IMR-90 (cell line): ENCODE data around the gene AUTS2. TPM values are rescaled to one million over a fixed set of nuclear protein-coding genes. Genes with fewer than 3 reads are reported as not detected.

Source experiments
- ATAC-seq: fragments of 200-7000 bp; cut with Tn5 transposase; 2 replicates; pipeline ENCODE4 v1.9.1; 2020; ENCODE audit warnings: low read depth, mild to moderate bottlenecking, moderate library complexity
- BruUV-seq: library from RNA; stranded (reverse); fragments of 400-500 nt; replicated peaks from 2 replicates; lab custom pipeline; 2021; lab: Mats Ljungman, UMichigan
- CTCF ChIA-PET: fragments of 300-600 bp; formaldehyde crosslinking; extraction: SDS; loops from one replicate; lab custom pipeline; 2021; ENCODE audit warnings: antibody characterized with exemption; lab: Yijun Ruan, JAX
- POLR2A ChIA-PET: fragments of 300-600 bp; sonication (Branson Sonifier 250); formaldehyde crosslinking; loops from one replicate; lab custom pipeline; 2022; ENCODE audit warnings: antibody characterized with exemption; ENCODE audit not compliant: unreplicated experiment; lab: Charles Lee
- DNase-seq: peaks from one replicate; pipeline ENCODE4 v3.0.0; 2013
- H2AFZ ChIP-seq: replicated peaks from 2 replicates; pipeline ENCODE3; 2013; ENCODE audit warnings: low read length, mild to moderate bottlenecking; ENCODE audit not compliant: poor library complexity
- H2AK5ac ChIP-seq: 2 replicates; pipeline ENCODE4 v1.6.1; 2013; ENCODE audit warnings: low read depth, low read length, inconsistent platforms
- H2AK9ac ChIP-seq: replicated peaks from 2 replicates; pipeline ENCODE3; 2013; ENCODE audit warnings: mild to moderate bottlenecking, low read depth, low read length, moderate library complexity; ENCODE audit not compliant: poor library complexity
- H2BK120ac ChIP-seq: 2 replicates; pipeline ENCODE4 v1.6.1; 2013; ENCODE audit warnings: low read depth, low read length, inconsistent platforms
- H2BK15ac ChIP-seq: 3 replicates; pipeline ENCODE4 v1.6.1; 2013; ENCODE audit warnings: low read depth, low read length, inconsistent platforms
- H2BK20ac ChIP-seq: 2 replicates; pipeline ENCODE4 v1.6.1; 2013; ENCODE audit warnings: low read depth, mild to moderate bottlenecking, inconsistent platforms, low read length, moderate library complexity
- H2BK5ac ChIP-seq: 2 replicates; pipeline ENCODE4 v1.6.1; 2013; ENCODE audit warnings: mild to moderate bottlenecking, low read depth, low read length, inconsistent platforms; ENCODE audit not compliant: poor library complexity, severe bottlenecking
- H3K14ac ChIP-seq: replicated peaks from 2 replicates; pipeline ENCODE4 v1.6.1; 2013; ENCODE audit warnings: low read depth, low read length, inconsistent platforms
- H3K18ac ChIP-seq: 2 replicates; pipeline ENCODE4 v1.6.1; 2013; ENCODE audit warnings: low read depth, low read length, control low read depth
- H3K23ac ChIP-seq: 2 replicates; pipeline ENCODE4 v1.6.1; 2013; ENCODE audit warnings: low read depth, low read length, inconsistent platforms
- H3K27ac ChIP-seq: 2 replicates; pipeline ENCODE4 v1.5.1; 2013; ENCODE audit warnings: mild to moderate bottlenecking, control low read depth, low read length; ENCODE audit not compliant: insufficient read depth
- H3K27me3 ChIP-seq: 2 replicates; pipeline ENCODE4 v1.6.1; 2013; ENCODE audit warnings: low read length; ENCODE audit not compliant: control insufficient read depth, insufficient read depth
- H3K36me3 ChIP-seq: 2 replicates; pipeline ENCODE4 v1.6.1; 2013; ENCODE audit warnings: low read length, mixed read lengths; ENCODE audit not compliant: control insufficient read depth, insufficient read depth
- H3K4ac ChIP-seq: 2 replicates; pipeline ENCODE4 v1.6.1; 2013; ENCODE audit warnings: low read depth, low read length, inconsistent platforms
- H3K4me1 ChIP-seq: 2 replicates; pipeline ENCODE4 v1.6.1; 2013; ENCODE audit warnings: low read length, mixed read lengths; ENCODE audit not compliant: control insufficient read depth, insufficient read depth
- H3K4me2 ChIP-seq: 2 replicates; pipeline ENCODE4 v1.6.1; 2013; ENCODE audit warnings: low read depth, mild to moderate bottlenecking, control low read depth, low read length, moderate library complexity
- H3K4me3 ChIP-seq: 2 replicates; pipeline ENCODE4 v1.5.1; 2013; ENCODE audit warnings: low read depth, mild to moderate bottlenecking, control low read depth, low read length, moderate library complexity; ENCODE audit not compliant: insufficient read depth
- H3K56ac ChIP-seq: 2 replicates; pipeline ENCODE4 v1.6.1; 2013; ENCODE audit warnings: low read length, inconsistent platforms; ENCODE audit not compliant: insufficient read depth; ENCODE audit errors: extremely low read depth
- H3K79me1 ChIP-seq, 2 experiments: 2 replicates each; pipeline ENCODE4 v1.6.1; 2013; ENCODE audit warnings: low read length in 2 of 2, inconsistent platforms in 1 of 2, low read depth in 1 of 2
- H3K9ac ChIP-seq: 2 replicates; pipeline ENCODE4 v1.6.1; 2013; ENCODE audit warnings: low read depth, low read length, control low read depth
- H3K9me1 ChIP-seq: 2 replicates; pipeline ENCODE4 v1.6.1; 2013; ENCODE audit warnings: low read length, inconsistent platforms; ENCODE audit not compliant: insufficient read depth
- H3K9me3 ChIP-seq: 2 replicates; pipeline ENCODE4 v1.6.1; 2013; ENCODE audit warnings: low read length; ENCODE audit not compliant: control insufficient read depth, insufficient read depth
- H4K20me1 ChIP-seq: 2 replicates; pipeline ENCODE4 v1.6.1; 2013; ENCODE audit warnings: low read length, inconsistent platforms; ENCODE audit not compliant: insufficient read depth
- H4K5ac ChIP-seq: 2 replicates; pipeline ENCODE4 v1.6.1; 2013; ENCODE audit warnings: mild to moderate bottlenecking, low read depth, low read length, control low read depth
- H4K8ac ChIP-seq, 2 experiments: 2 replicates each; pipeline ENCODE4 v1.6.1; 2013; ENCODE audit warnings: low read depth in 2 of 2, low read length in 2 of 2, control low read depth in 1 of 2, inconsistent platforms in 1 of 2
- H4K91ac ChIP-seq: 2 replicates; pipeline ENCODE4 v1.6.1; 2013; ENCODE audit warnings: low read depth, low read length, inconsistent platforms; ENCODE audit not compliant: insufficient read depth
- CEBPB ChIP-seq: IDR thresholded peaks from 2 replicates; pipeline ENCODE4 v1.6.1; 2012; ENCODE audit warnings: low read depth, low read length, improper control_type of control experiment
- CHD1 ChIP-seq: IDR thresholded peaks from 2 replicates; pipeline ENCODE4 v1.6.1; 2012; ENCODE audit warnings: low read depth, low read length, improper control_type of control experiment
- ELK1 ChIP-seq: fragments of 150-350 bp; IDR thresholded peaks from 2 replicates; pipeline ENCODE4 v1.6.1; 2016; ENCODE audit warnings: low read depth, mild to moderate bottlenecking, low read length, moderate library complexity, borderline replicate concordance
- FOS ChIP-seq: fragments of 150-350 bp; IDR thresholded peaks from 2 replicates; pipeline ENCODE4 v1.6.1; 2016; ENCODE audit warnings: low read depth, low read length
- MAFK ChIP-seq: IDR thresholded peaks from 2 replicates; pipeline ENCODE4 v1.6.1; 2012; ENCODE audit warnings: low read depth, low read length, improper control_type of control experiment
- MXI1 ChIP-seq: IDR thresholded peaks from 2 replicates; pipeline ENCODE4 v1.6.1; 2012; ENCODE audit warnings: low read depth, mild to moderate bottlenecking, low read length, moderate library complexity, borderline replicate concordance
- NFE2L2 ChIP-seq: fragments of 150-350 bp; IDR thresholded peaks from 2 replicates; pipeline ENCODE4 v1.6.1; 2016; ENCODE audit warnings: low read depth, mild to moderate bottlenecking, low read length
- POLR2A ChIP-seq: IDR thresholded peaks from 2 replicates; pipeline ENCODE4 v1.6.1; 2012; ENCODE audit warnings: mild to moderate bottlenecking, low read depth, low read length
- RAD21 ChIP-seq: IDR thresholded peaks from 2 replicates; pipeline ENCODE4 v1.6.1; 2012; ENCODE audit warnings: low read length, improper control_type of control experiment
- RCOR1 ChIP-seq: IDR thresholded peaks from 2 replicates; pipeline ENCODE4 v1.6.1; 2012; ENCODE audit warnings: mild to moderate bottlenecking, low read length, improper control_type of control experiment; ENCODE audit not compliant: insufficient replicate concordance
- RFX5 ChIP-seq: IDR thresholded peaks from 2 replicates; pipeline ENCODE4 v1.8.0; 2012; ENCODE audit warnings: low read depth, mild to moderate bottlenecking, low read length, moderate library complexity
- SMC3 ChIP-seq: fragments of 150-350 bp; IDR thresholded peaks from 2 replicates; pipeline ENCODE4 v1.6.1; 2016; ENCODE audit warnings: low read depth, mild to moderate bottlenecking, antibody characterized with exemption, low read length, moderate library complexity
- WGBS, 2 experiments: methylation state at CpG; one replicate each; pipeline versions ENCODE4 v1.1.5 to v1.1.7; 2013; ENCODE audit warnings: missing lambda C conversion rate in 2 of 2; ENCODE audit not compliant: insufficient read length in 1 of 2; ENCODE audit errors: extremely low coverage in 2 of 2; 5-methylcytosine and 5-hydroxymethylcytosine counted together
- dilution Hi-C: fragments of 300-500 bp; cut with HindIII; formaldehyde crosslinking; loops from one replicate; pipeline ENCODE4 v1.14.3; 2018; ENCODE audit warnings: low sequenced_read_pairs; ENCODE audit not compliant: unreplicated experiment
- in situ Hi-C: fragments of 300-500 bp; cut with MboI; formaldehyde crosslinking; loops from 3 replicates; pipeline ENCODE4 v1.14.3; 2019; ENCODE audit warnings: low sequenced_read_pairs, inconsistent platforms, mixed read lengths
- intact Hi-C: fragments of 100-400 bp; cut with micrococcal nuclease; formaldehyde crosslinking; loops from 2 replicates; pipeline ENCODE4 v1.10.0; 2022
- polyA plus RNA-seq, 3 experiments: library from polyadenylated mRNA; depleted of rRNA; stranded (reverse); fragments of >200 nt; gene quantifications; 2 replicates each; pipeline ENCODE4 v1.2.3, GENCODE V29; 2012; ENCODE audit warnings: low replicate concordance in 1 of 3
- total RNA-seq: library from RNA; depleted of rRNA; stranded (reverse); fragments of >200 nt; gene quantifications from 2 replicates; pipeline ENCODE4 v1.2.3, GENCODE V29; 2012

Gene AUTS2
- total and polyA plus RNA-seq, 2 of the 4 experiments (the other 2 are of a cell fraction) = 0.90 to 3.0 TPM

- Histone ChIP-seq H3K9me1 (peaks cover 3% of the 10 kb centered on the region; the same call in 1 of the 2 replicates), H3K4ac (no peak overlapping the region), H3K4me2 (no peak overlapping the region), H3K14ac (no peak overlapping the region), H3K56ac (no peak overlapping the region), H2AFZ (no peak overlapping the region), H2AK9ac (no peak overlapping the region), H3K23ac (no peak overlapping the region), H4K5ac (no peak overlapping the region), H2BK15ac (no peak overlapping the region), H4K20me1 (no peaks in the 10 kb centered on the region), H3K79me1 (peaks cover 2 to 13% of the 10 kb centered on the region in 2 experiments; a peak in 1 of 4 replicates), H3K9ac (no peak overlapping the region), H2BK20ac (no peak overlapping the region), H3K36me3 (no peaks in the 10 kb centered on the region), H3K27ac (no peak overlapping the region), H4K8ac (no peak overlapping the region), H3K9me3 (no peaks in the 10 kb centered on the region), H2AK5ac (no peak overlapping the region), H3K27me3 (no peaks in the 10 kb centered on the region), H3K18ac (no peak overlapping the region), H2BK120ac (no peak overlapping the region), H2BK5ac (no peak overlapping the region), H3K4me3 (no peak overlapping the region), H4K91ac (no peak overlapping the region), H3K4me1 (peaks cover 2% of the 10 kb centered on the region)
- ATAC-seq (no peak), DNase-seq (no peak)
- 73% methylated on average over 3 of the region's 13 CpGs; no CpG with 5 or more reads in 1 of the 2 experiments for WGBS, 2 experiments
- dilution Hi-C loops = no loop called here
- intact Hi-C loops = no loop called here
- TF ChIP-seq MXI1 (no peak), RAD21 (no peak), RFX5 (no peak), CEBPB (no peak), RCOR1 (no peak), FOS (no peak), NFE2L2 (no peak), POLR2A (no peak), CHD1 (no peak), ELK1 (no peak), SMC3 (no peak), MAFK (no peak)
- ChIA-PET CTCF (no interaction called here), POLR2A (no interaction called here)
- in situ Hi-C loops = no loop called here
- no TSS peak for BruUV-seq
Measured at GRCh38 chr7:70728872-70729552, 1130.7 kb downstream of the AUTS2 start.
